K562 (cell line): ENCODE data around the gene VRK3. TPM values are rescaled to one million over a fixed set of nuclear protein-coding genes. Genes with fewer than 3 reads are reported as not detected.
A peak's percentile ranks its signal among the peaks of the same experiment; 100 is the strongest.

Experiments
- HDAC1 ChIP-seq, 2 experiments: fragments of 450-650 bp; IDR thresholded peaks; 2 replicates each; pipeline ENCODE4 v1.6.1; 2016 to 2017; ENCODE audit warnings: inconsistent platforms in 1 of 2, mild to moderate bottlenecking in 1 of 2, moderate library complexity in 1 of 2
- HDGF ChIP-seq: fragments of 450-650 bp; IDR thresholded peaks from 2 replicates; pipeline ENCODE4 v1.6.1; 2016
- HMG20B ChIP-seq: fragments of 250-450 bp; sonication (Bioruptor Pico); IDR thresholded peaks from 2 replicates; pipeline ENCODE4 v1.5.0; 2021; ENCODE audit warnings: mild to moderate bottlenecking
- MBD1 ChIP-seq: fragments of 250-450 bp; sonication (Bioruptor Pico); IDR thresholded peaks from 2 replicates; pipeline ENCODE4 v1.8.0; 2022; ENCODE audit warnings: inconsistent platforms
- MCM3 ChIP-seq: fragments of 450-650 bp; IDR thresholded peaks from 2 replicates; pipeline ENCODE4 v1.6.1; 2016
- MEIS2 ChIP-seq: fragments of 450-650 bp; IDR thresholded peaks from 2 replicates; pipeline ENCODE4 v1.6.1; 2014; ENCODE audit warnings: mild to moderate bottlenecking; ENCODE audit not compliant: partially characterized antibody
- MTA3 ChIP-seq: fragments of 450-650 bp; formaldehyde crosslinking; IDR thresholded peaks from 2 replicates; pipeline ENCODE4 v1.6.1; 2017; ENCODE audit warnings: mild to moderate bottlenecking, borderline replicate concordance
- ZNF175 ChIP-seq: fragments of 200-800 bp; sonication (Bioruptor generic); IDR thresholded peaks from 2 replicates; pipeline ENCODE4 v1.6.1; 2016; ENCODE audit warnings: low read depth, mild to moderate bottlenecking, missing genetic modification characterization, missing compliant biosample characterization
- ZNF583 ChIP-seq: fragments of 250-450 bp; sonication (Bioruptor Pico); IDR thresholded peaks from 2 replicates; pipeline ENCODE4 v1.4.0; 2020
- ZNF592 ChIP-seq: fragments of 450-650 bp; IDR thresholded peaks from 2 replicates; pipeline ENCODE4 v1.6.1; 2017; ENCODE audit warnings: antibody characterized with exemption, mild to moderate bottlenecking
- ZNF639 ChIP-seq, 2 experiments: fragments of 200-800 bp in 1 of 2; sonication (Bioruptor generic) in 1 of 2; sonication (generic) in 1 of 2; formaldehyde crosslinking in 1 of 2; IDR thresholded peaks in 1 of 2; conservative IDR thresholded peaks in 1 of 2; 2 replicates each; pipeline versions ENCODE4 v1.5.0 to v1.6.1; 2016 to 2020; ENCODE audit warnings: missing compliant biosample characterization in 1 of 2, missing genetic modification characterization in 1 of 2, missing genetic modification reagents in 1 of 2
- polyA plus RNA-seq, 8 experiments: library from polyadenylated mRNA; depleted of rRNA in 4 of 8; stranded (reverse) in 5 of 8; unstranded in 3 of 8; fragments of >200 nt; fragmentation: Nextera tagmentation in 2 of 8; fragmentation: Illumina TruSeq in 1 of 8; extraction: Ambion mirVana in 2 of 8; extraction: Trizol in 1 of 8; gene quantifications; 2 replicates each; pipeline versions ENCODE4 v1.2.1 to v1.2.3, GENCODE V29; 2011 to 2014; ENCODE audit warnings: inconsistent platforms in 1 of 8, missing spikeins in 1 of 8
- total RNA-seq, 7 experiments: library from RNA; depleted of rRNA in 6 of 7; stranded (reverse); fragments of >200 nt in 6 of 7; fragmentation: Illumina TruSeq in 2 of 7; extraction: Trizol in 2 of 7; gene quantifications; 2 replicates each; pipeline versions ENCODE4 v1.2.1 to v1.2.3, GENCODE V29; 2011 to 2021; ENCODE audit warnings: low replicate concordance in 1 of 7
- TF ChIP-seq, protein P1 (sequence below), 2 experiments: IDR thresholded peaks; 2 replicates each; pipeline ENCODE4 v1.6.1; 2012; ENCODE audit warnings: improper control_type of control experiment in 2 of 2, low read depth in 2 of 2, low read length in 2 of 2, borderline replicate concordance in 1 of 2
- TF ChIP-seq, protein P2 (sequence below): fragments of 250-450 bp; sonication (Bioruptor Pico); IDR thresholded peaks from 2 replicates; pipeline ENCODE4 v1.8.0; 2021; ENCODE audit warnings: borderline replicate concordance, mild to moderate bottlenecking, moderate library complexity; ENCODE audit not compliant: poor library complexity, severe bottlenecking
- TF ChIP-seq, protein P3 (sequence below): IDR thresholded peaks from 2 replicates; pipeline ENCODE4 v1.6.1; 2011; ENCODE audit not compliant: insufficient read length; ENCODE audit errors: extremely low read depth

The VRK3 gene
- total and polyA plus RNA-seq, 9 of the 15 experiments (the other 6 are each of a cell fraction or from before 2014, with no cell fraction given): 25.6 to 94.3 (median 42.9) TPM

GRCh38 chr19:49929611-49930482 lies 95.3 kb downstream of the VRK3 start (continued):
- TF ChIP-seq MBD1 (CRISPR knock-in tag) (no peak), ZNF592 (no peak; the same call in 1 of the 2 replicates), HMG20B (CRISPR knock-in tag) (no peak), ZNF583 (no peak), HDAC1 (IDR thresholded peaks at IDR 0.05) (peak in 1 of 2 experiments; percentile 58; a peak in 2 of 4 replicates), ZNF175 (CRISPR knock-in tag) (no peak), MTA3 (peak; percentile 64), MCM3 (no peak), MEIS2 (peak; percentile 25), HDGF (peak; percentile 75; the same call in 1 of the 2 replicates), ZNF639 (CRISPR knock-in tag; conservative IDR thresholded peaks at IDR 0.05 in 1 of 2, IDR thresholded peaks at IDR 0.05 in 1 of 2) (peak in 1 of 2 experiments; percentile 10; a peak in 1 of 4 replicates)
- TF ChIP-seq, protein P1, sequence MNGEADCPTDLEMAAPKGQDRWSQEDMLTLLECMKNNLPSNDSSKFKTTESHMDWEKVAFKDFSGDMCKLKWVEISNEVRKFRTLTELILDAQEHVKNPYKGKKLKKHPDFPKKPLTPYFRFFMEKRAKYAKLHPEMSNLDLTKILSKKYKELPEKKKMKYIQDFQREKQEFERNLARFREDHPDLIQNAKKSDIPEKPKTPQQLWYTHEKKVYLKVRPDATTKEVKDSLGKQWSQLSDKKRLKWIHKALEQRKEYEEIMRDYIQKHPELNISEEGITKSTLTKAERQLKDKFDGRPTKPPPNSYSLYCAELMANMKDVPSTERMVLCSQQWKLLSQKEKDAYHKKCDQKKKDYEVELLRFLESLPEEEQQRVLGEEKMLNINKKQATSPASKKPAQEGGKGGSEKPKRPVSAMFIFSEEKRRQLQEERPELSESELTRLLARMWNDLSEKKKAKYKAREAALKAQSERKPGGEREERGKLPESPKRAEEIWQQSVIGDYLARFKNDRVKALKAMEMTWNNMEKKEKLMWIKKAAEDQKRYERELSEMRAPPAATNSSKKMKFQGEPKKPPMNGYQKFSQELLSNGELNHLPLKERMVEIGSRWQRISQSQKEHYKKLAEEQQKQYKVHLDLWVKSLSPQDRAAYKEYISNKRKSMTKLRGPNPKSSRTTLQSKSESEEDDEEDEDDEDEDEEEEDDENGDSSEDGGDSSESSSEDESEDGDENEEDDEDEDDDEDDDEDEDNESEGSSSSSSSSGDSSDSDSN (IDR thresholded peaks at IDR 0.05; ENCODE audit: borderline replicate concordance in 1 of 2, low read depth in 2 of 2, low read length in 2 of 2): peak in 1 of 2 experiments; percentile 27; a peak in 1 of 4 replicates
- TF ChIP-seq, protein P2, sequence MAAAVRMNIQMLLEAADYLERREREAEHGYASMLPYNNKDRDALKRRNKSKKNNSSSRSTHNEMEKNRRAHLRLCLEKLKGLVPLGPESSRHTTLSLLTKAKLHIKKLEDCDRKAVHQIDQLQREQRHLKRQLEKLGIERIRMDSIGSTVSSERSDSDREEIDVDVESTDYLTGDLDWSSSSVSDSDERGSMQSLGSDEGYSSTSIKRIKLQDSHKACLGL: peak; percentile 21
- TF ChIP-seq, protein P3, sequence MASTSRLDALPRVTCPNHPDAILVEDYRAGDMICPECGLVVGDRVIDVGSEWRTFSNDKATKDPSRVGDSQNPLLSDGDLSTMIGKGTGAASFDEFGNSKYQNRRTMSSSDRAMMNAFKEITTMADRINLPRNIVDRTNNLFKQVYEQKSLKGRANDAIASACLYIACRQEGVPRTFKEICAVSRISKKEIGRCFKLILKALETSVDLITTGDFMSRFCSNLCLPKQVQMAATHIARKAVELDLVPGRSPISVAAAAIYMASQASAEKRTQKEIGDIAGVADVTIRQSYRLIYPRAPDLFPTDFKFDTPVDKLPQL: peak; percentile 58
